HL-60/S4 (cell line): ENCODE measurements around the gene PIAS4.
"Not testable (repeated sequence)": the region's sequence is repeated elsewhere in the genome, so short reads cannot be mapped to it uniquely, and the experiment has no call there.

Experiments
- in situ Hi-C: fragments of 300-500 bp; cut with MboI; formaldehyde crosslinking; loops from 2 replicates; pipeline ENCODE4 v1.14.3; 2022; ENCODE audit warnings: low sequenced_read_pairs

The PIAS4 gene

GRCh38 chr19:4007021-4007835 is at the start of gene PIAS4:
PIAS4 (plus strand) TSS chr19:4007736; CDS start chr19:4007761, 25 bp downstream.
- in situ Hi-C loops = no loop called here

GRCh38 chr19:3958836-3959765 is 48.4 kb upstream of the PIAS4 start:
- in situ Hi-C loops = no loop called here

- in situ Hi-C loops = no loop called here
Observed at GRCh38 chr19:3959766-3960131, 47.8 kb upstream of the PIAS4 start.

- in situ Hi-C loops = no loop called here
Observed at GRCh38 chr19:3961007-3961406, 46.5 kb upstream of the PIAS4 start.

GRCh38 chr19:3963458-3964255 is 43.9 kb upstream of the PIAS4 start:
- in situ Hi-C loops = no loop called here

GRCh38 chr19:3964256-3965194 is 43.0 kb upstream of the PIAS4 start:
- in situ Hi-C loops = no loop called here

GRCh38 chr19:3966051-3967017 is 41.2 kb upstream of the PIAS4 start:
- in situ Hi-C loops = no loop called here

GRCh38 chr19:3967983-3968382 is 39.6 kb upstream of the PIAS4 start:
- in situ Hi-C loops = not testable (repeated sequence)

- in situ Hi-C loops = no loop called here
Observed at GRCh38 chr19:3968556-3969434, 38.7 kb upstream of the PIAS4 start.

- in situ Hi-C loops = no loop called here
Observed at GRCh38 chr19:3969435-3970312, 37.9 kb upstream of the PIAS4 start.

GRCh38 chr19:3970313-3970807 is 37.2 kb upstream of the PIAS4 start:
- in situ Hi-C loops = no loop called here

- in situ Hi-C loops = no loop called here
Observed at GRCh38 chr19:3970808-3971598, 36.5 kb upstream of the PIAS4 start, which contains the start of gene DAPK3. DAPK3 (minus strand) TSS chr19:3971099; CDS start chr19:3969735, 1,364 bp downstream.

GRCh38 chr19:3975144-3975543 is 32.4 kb upstream of the PIAS4 start:
- in situ Hi-C loops = no loop called here

GRCh38 chr19:3975637-3976087 is 31.9 kb upstream of the PIAS4 start:
- in situ Hi-C loops = no loop called here

- in situ Hi-C loops = no loop called here
Observed at GRCh38 chr19:3976495-3977241, 30.9 kb upstream of the PIAS4 start.
